ENCODE results near the gene CHST14. TPM values are rescaled to one million over a fixed set of nuclear protein-coding genes. Genes with fewer than 3 reads are reported as not detected.

Gene CHST14
- polyA plus RNA-seq, 1 of the 3 experiments (the other 2 are of a cell fraction), result 43.2 TPM

DNA sequence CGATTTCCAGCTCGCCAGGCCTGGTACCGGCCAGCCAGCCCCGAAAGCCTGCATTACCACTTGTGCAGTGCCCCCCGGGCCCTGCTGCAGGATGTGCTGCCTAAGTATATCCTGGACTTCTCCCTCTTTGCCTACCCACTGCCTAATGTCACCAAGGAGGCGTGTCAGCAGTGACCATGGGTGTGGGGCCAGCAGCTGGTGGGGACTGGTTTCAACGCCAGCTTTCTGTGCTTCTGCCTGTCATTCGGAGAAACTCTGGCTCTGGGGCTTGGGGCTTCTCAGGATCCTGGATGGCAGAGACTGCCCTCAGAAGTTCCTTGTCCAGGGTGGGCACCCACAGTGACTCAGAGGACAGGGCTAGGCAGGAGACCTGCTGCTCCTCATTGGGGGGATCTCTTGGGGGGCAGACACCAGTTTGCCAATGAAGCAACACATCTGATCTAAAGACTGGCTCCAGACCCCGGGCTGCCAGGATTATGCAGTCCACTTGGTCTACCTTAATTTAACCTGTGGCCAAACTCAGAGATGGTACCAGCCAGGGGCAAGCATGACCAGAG is 1.5 kb downstream of the CHST14 start:
- no peak overlapping the region for H2AFZ ChIP-seq (ENCODE audit: low read depth)

DNA sequence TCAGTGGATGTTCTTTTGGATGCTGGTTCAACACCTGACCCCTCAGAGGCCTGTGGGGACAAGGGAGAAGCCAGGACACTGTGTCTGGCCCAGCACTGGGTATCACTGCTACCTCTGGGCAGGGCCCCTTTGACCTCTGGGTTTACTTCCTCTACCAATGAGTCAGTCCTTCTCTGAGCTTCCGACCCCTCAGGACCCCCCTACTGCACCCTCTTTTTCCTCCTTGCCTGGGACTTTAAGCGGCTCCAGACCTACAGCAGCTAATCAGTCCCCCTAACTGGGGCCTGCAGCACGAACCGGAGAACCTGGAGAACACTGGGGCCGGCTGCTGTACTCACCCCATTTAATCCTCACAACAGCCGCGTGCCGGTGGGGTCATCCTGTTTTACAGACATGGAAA is 3.8 kb downstream of the CHST14 start:
- peaks cover 9% of the 10 kb centered on the region for H3F3A ChIP-seq (replicated peaks; ENCODE audit: insufficient read depth)
- no peak overlapping the region for H2AFZ ChIP-seq (ENCODE audit: low read depth)
- H3K9ac ChIP-seq, result no peak overlapping the region
- H3K79me2 ChIP-seq (ENCODE audit: insufficient read depth), result peaks cover 9% of the 10 kb centered on the region; the same call in 1 of the 2 replicates
- DNase-seq, result no peak
- no peaks in the 10 kb centered on the region for H4K20me1 ChIP-seq (ENCODE audit: insufficient read depth)
- no peaks in the 10 kb centered on the region for H3K36me3 ChIP-seq (replicated peaks in 1 of 2; ENCODE audit: control insufficient read depth in 1 of 2, insufficient read depth in 2 of 2, low read length in 1 of 2)
- H3K4me3 ChIP-seq (ENCODE audit: low read depth in 2 of 2, low read length in 1 of 2), result no peak overlapping the region
- no peak overlapping the region for H3K27ac ChIP-seq (ENCODE audit: low read depth in 2 of 2, low read length in 1 of 2)
- WGBS (ENCODE audit: low lambda C conversion rate), result 88% methylated on average over 8 of the region's 8 CpGs
- ChIA-PET POLR2A (no interaction called here), CTCF (interaction anchor here (0.9 kb wide), 1 partner anchor 45 kb away, joined by 3 read pairs; no protein-coding TSS in a partner anchor)
- H3K9me2 ChIP-seq, result no peaks in the 10 kb centered on the region
- no peaks in the 10 kb centered on the region for H3K9me3 ChIP-seq
- H3K27me3 ChIP-seq (ENCODE audit: insufficient read depth), result no peaks in the 10 kb centered on the region
- peaks cover 15 to 24% of the 10 kb centered on the region in 2 experiments; a peak in 3 of 4 replicates for H3K4me1 ChIP-seq (ENCODE audit: control insufficient read depth in 1 of 2, insufficient read depth in 2 of 2, low read depth in 1 of 2, low read length in 1 of 2)
- no peak overlapping the region for H3K4me2 ChIP-seq
- TF ChIP-seq RCOR1 (IDR thresholded peaks at IDR 0.05; ENCODE audit: low read length) (no peak), GABPA (IDR thresholded peaks at IDR 0.05; ENCODE audit: low read depth) (no peak), TEAD4 (IDR thresholded peaks at IDR 0.05; ENCODE audit: borderline replicate concordance, insufficient read depth) (no peak), TAF1 (IDR thresholded peaks at IDR 0.05; ENCODE audit: borderline replicate concordance, low read depth, low read length) (no peak), RFX5 (IDR thresholded peaks at IDR 0.05; ENCODE audit: low read length) (no peak), FOXM1 (IDR thresholded peaks at IDR 0.05; ENCODE audit: low read depth) (no peak), JUND (IDR thresholded peaks at IDR 0.05) (no peak), NFIC (IDR thresholded peaks at IDR 0.05; ENCODE audit: borderline replicate concordance) (no peak), FOSL2 (IDR thresholded peaks at IDR 0.05; ENCODE audit: borderline replicate concordance, low read depth) (no peak), RXRA (IDR thresholded peaks at IDR 0.05; ENCODE audit: borderline replicate concordance, low read depth) (no peak), GATA2 (CRISPR knock-in tag; IDR thresholded peaks at IDR 0.05) (no peak)
- TF ChIP-seq, protein P1, sequence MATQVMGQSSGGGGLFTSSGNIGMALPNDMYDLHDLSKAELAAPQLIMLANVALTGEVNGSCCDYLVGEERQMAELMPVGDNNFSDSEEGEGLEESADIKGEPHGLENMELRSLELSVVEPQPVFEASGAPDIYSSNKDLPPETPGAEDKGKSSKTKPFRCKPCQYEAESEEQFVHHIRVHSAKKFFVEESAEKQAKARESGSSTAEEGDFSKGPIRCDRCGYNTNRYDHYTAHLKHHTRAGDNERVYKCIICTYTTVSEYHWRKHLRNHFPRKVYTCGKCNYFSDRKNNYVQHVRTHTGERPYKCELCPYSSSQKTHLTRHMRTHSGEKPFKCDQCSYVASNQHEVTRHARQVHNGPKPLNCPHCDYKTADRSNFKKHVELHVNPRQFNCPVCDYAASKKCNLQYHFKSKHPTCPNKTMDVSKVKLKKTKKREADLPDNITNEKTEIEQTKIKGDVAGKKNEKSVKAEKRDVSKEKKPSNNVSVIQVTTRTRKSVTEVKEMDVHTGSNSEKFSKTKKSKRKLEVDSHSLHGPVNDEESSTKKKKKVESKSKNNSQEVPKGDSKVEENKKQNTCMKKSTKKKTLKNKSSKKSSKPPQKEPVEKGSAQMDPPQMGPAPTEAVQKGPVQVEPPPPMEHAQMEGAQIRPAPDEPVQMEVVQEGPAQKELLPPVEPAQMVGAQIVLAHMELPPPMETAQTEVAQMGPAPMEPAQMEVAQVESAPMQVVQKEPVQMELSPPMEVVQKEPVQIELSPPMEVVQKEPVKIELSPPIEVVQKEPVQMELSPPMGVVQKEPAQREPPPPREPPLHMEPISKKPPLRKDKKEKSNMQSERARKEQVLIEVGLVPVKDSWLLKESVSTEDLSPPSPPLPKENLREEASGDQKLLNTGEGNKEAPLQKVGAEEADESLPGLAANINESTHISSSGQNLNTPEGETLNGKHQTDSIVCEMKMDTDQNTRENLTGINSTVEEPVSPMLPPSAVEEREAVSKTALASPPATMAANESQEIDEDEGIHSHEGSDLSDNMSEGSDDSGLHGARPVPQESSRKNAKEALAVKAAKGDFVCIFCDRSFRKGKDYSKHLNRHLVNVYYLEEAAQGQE (IDR thresholded peaks at IDR 0.05; ENCODE audit: low read depth, low read length), result no peak
- TF ChIP-seq, protein P2, sequence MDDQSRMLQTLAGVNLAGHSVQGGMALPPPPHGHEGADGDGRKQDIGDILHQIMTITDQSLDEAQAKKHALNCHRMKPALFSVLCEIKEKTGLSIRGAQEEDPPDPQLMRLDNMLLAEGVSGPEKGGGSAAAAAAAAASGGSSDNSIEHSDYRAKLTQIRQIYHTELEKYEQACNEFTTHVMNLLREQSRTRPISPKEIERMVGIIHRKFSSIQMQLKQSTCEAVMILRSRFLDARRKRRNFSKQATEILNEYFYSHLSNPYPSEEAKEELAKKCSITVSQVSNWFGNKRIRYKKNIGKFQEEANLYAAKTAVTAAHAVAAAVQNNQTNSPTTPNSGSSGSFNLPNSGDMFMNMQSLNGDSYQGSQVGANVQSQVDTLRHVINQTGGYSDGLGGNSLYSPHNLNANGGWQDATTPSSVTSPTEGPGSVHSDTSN (IDR thresholded peaks at IDR 0.05), result no peak
- TF ChIP-seq, protein P3, sequence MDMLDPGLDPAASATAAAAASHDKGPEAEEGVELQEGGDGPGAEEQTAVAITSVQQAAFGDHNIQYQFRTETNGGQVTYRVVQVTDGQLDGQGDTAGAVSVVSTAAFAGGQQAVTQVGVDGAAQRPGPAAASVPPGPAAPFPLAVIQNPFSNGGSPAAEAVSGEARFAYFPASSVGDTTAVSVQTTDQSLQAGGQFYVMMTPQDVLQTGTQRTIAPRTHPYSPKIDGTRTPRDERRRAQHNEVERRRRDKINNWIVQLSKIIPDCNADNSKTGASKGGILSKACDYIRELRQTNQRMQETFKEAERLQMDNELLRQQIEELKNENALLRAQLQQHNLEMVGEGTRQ (IDR thresholded peaks at IDR 0.05; ENCODE audit: borderline replicate concordance, low read depth, low read length), result no peak
- TF ChIP-seq, protein P4, sequence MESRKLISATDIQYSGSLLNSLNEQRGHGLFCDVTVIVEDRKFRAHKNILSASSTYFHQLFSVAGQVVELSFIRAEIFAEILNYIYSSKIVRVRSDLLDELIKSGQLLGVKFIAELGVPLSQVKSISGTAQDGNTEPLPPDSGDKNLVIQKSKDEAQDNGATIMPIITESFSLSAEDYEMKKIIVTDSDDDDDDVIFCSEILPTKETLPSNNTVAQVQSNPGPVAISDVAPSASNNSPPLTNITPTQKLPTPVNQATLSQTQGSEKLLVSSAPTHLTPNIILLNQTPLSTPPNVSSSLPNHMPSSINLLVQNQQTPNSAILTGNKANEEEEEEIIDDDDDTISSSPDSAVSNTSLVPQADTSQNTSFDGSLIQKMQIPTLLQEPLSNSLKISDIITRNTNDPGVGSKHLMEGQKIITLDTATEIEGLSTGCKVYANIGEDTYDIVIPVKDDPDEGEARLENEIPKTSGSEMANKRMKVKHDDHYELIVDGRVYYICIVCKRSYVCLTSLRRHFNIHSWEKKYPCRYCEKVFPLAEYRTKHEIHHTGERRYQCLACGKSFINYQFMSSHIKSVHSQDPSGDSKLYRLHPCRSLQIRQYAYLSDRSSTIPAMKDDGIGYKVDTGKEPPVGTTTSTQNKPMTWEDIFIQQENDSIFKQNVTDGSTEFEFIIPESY (IDR thresholded peaks at IDR 0.05; ENCODE audit: borderline replicate concordance, low read depth), result no peak
- TF ChIP-seq, protein P5, sequence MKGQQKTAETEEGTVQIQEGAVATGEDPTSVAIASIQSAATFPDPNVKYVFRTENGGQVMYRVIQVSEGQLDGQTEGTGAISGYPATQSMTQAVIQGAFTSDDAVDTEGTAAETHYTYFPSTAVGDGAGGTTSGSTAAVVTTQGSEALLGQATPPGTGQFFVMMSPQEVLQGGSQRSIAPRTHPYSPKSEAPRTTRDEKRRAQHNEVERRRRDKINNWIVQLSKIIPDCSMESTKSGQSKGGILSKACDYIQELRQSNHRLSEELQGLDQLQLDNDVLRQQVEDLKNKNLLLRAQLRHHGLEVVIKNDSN (IDR thresholded peaks at IDR 0.05; ENCODE audit: borderline replicate concordance, low read depth), result no peak

More for the DNA sequence above, 1.5 kb downstream of the CHST14 start:
- Histone ChIP-seq H3K4me3 (ENCODE audit: low read depth in 2 of 2, low read length in 1 of 2) (peak overlapping the region; percentile 83 to 86), H3K9me2 (no peaks in the 10 kb centered on the region), H3K27ac (ENCODE audit: low read depth in 2 of 2, low read length in 1 of 2) (no peak overlapping the region), H3K4me2 (peak overlapping the region; percentile 99), H4K20me1 (ENCODE audit: insufficient read depth) (no peaks in the 10 kb centered on the region), H3K36me3 (replicated peaks in 1 of 2; ENCODE audit: control insufficient read depth in 1 of 2, insufficient read depth in 2 of 2, low read length in 1 of 2) (no peaks in the 10 kb centered on the region), H3K9me3 (no peaks in the 10 kb centered on the region), H3K79me2 (ENCODE audit: insufficient read depth) (peaks cover 9% of the 10 kb centered on the region; the same call in 1 of the 2 replicates), H3K4me1 (ENCODE audit: control insufficient read depth in 1 of 2, insufficient read depth in 2 of 2, low read depth in 1 of 2, low read length in 1 of 2) (peaks cover 15 to 27% of the 10 kb centered on the region in 2 experiments; a peak in 3 of 4 replicates), H3K9ac (no peak overlapping the region), H3F3A (replicated peaks; ENCODE audit: insufficient read depth) (peaks cover 23% of the 10 kb centered on the region), H3K27me3 (ENCODE audit: insufficient read depth) (no peaks in the 10 kb centered on the region)
- ChIA-PET CTCF (interaction anchor here (0.8 kb wide), 1 partner anchor 35 kb away, joined by 3 read pairs; no protein-coding TSS in a partner anchor), POLR2A (no interaction called here)
- no peak for DNase-seq
- TF ChIP-seq ELF1 (IDR thresholded peaks at IDR 0.05) (no peak), RAD21 (IDR thresholded peaks at IDR 0.05; ENCODE audit: low read length) (no peak), POLR2AphosphoS5 (IDR thresholded peaks at IDR 0.05; ENCODE audit: low read depth, low read length) (no peak), FOXJ3 (CRISPR knock-in tag; IDR thresholded peaks at IDR 0.05) (no peak), SMC3 (IDR thresholded peaks at IDR 0.05; ENCODE audit: low read depth, low read length) (no peak), FOSL2 (IDR thresholded peaks at IDR 0.05; ENCODE audit: borderline replicate concordance, low read depth) (no peak), NRF1 (IDR thresholded peaks at IDR 0.05; ENCODE audit: low read depth, low read length) (no peak), SIN3A (IDR thresholded peaks at IDR 0.05; ENCODE audit: borderline replicate concordance, low read depth, low read length) (no peak), GABPA (IDR thresholded peaks at IDR 0.05; ENCODE audit: low read depth) (no peak), CHD2 (IDR thresholded peaks at IDR 0.05; ENCODE audit: low read length, partially characterized antibody) (no peak)
- WGBS (ENCODE audit: low lambda C conversion rate), result 100% methylated on average over 1 of the region's 9 CpGs

All from SK-N-SH (cell line).